Esophagus muscularis mucosa (tissue), 4 donors: ENCODE results near the gene ZNF77. TPM values are rescaled to one million over a fixed set of nuclear protein-coding genes. Genes with fewer than 3 reads are reported as not detected.

Experiments used
- DNase-seq: peaks from one replicate; pipeline ENCODE4 v3.0.0-alpha.2; 2017; ENCODE audit errors: extremely low spot score
- H3K27ac ChIP-seq, 4 donors: fragments of 200-600 bp; sonication (generic); replicated peaks in 1 of 4; 1 replicate in 3 of 4; 2 replicates in 1 of 4; pipeline ENCODE4 v1.5.1; 2016 to 2019; ENCODE audit warnings: mild to moderate bottlenecking in 1 of 4
- H3K27me3 ChIP-seq, 4 donors: fragments of 200-600 bp; sonication (generic); one replicate each; pipeline versions ENCODE4 v1.5.1 to v1.6.0; 2016 to 2019
- H3K36me3 ChIP-seq, 4 donors: fragments of 200-600 bp; sonication (generic); one replicate each; pipeline ENCODE4 v1.5.1; 2016 to 2019
- H3K4me1 ChIP-seq, 4 donors: fragments of 200-600 bp; sonication (generic); one replicate each; pipeline ENCODE4 v1.5.1; 2016 to 2019
- H3K4me3 ChIP-seq, 4 donors: fragments of 200-600 bp; sonication (generic); 1 replicate in 2 of 4; 2 replicates in 2 of 4; pipeline ENCODE4 v1.5.1; 2016 to 2019; ENCODE audit warnings: mild to moderate bottlenecking in 4 of 4, moderate library complexity in 1 of 4
- H3K9me3 ChIP-seq, 4 donors: fragments of 200-600 bp; sonication (generic); 1 replicate in 3 of 4; 2 replicates in 1 of 4; pipeline ENCODE4 v1.5.1; 2016 to 2019
- CTCF ChIP-seq, 3 experiments: fragments of 200-600 bp in 2 of 3; fragments of 450-650 bp in 1 of 3; sonication (generic) in 2 of 3; IDR thresholded peaks; one replicate each; pipeline ENCODE4 v1.5.1; 2017 to 2019; ENCODE audit warnings: antibody characterized with exemption in 3 of 3, mild to moderate bottlenecking in 2 of 3, moderate library complexity in 1 of 3
- EP300 ChIP-seq: sonication (generic); formaldehyde crosslinking; IDR thresholded peaks from one replicate; pipeline ENCODE4 v1.6.1; 2017; ENCODE audit warnings: antibody characterized with exemption
- POLR2A ChIP-seq: fragments of 450-650 bp; IDR thresholded peaks from one replicate; pipeline ENCODE4 v1.6.1; 2017; ENCODE audit warnings: antibody characterized with exemption, moderate library complexity, mild to moderate bottlenecking, low read depth
- POLR2AphosphoS5 ChIP-seq, 2 donors: sonication (generic); formaldehyde crosslinking; IDR thresholded peaks; one replicate each; pipeline ENCODE4 v1.6.1; 2017; ENCODE audit warnings: antibody characterized with exemption in 2 of 2
- WGBS: methylation state at CpG from one replicate; pipeline ENCODE4 v1.1.5; 2018; 5-methylcytosine and 5-hydroxymethylcytosine counted together
- intact Hi-C: fragments of 100-400 bp; cut with DNase I; formaldehyde crosslinking; loops from one replicate; pipeline ENCODE4 v1.15.1; 2023
- total RNA-seq, 4 donors: library from RNA; depleted of rRNA; stranded (reverse); fragments of >200 nt; gene quantifications; one replicate each; pipeline versions ENCODE4 v1.1.0 to v1.2.1, GENCODE V29; 2016

ZNF77 gene
- total RNA-seq, 4 donors from 2014 or later = 2.5 to 4.2 (median 3.0) TPM

- no peak for DNase-seq
- no peaks in the 10 kb centered on the region for H3K27me3 ChIP-seq
- no peaks in the 10 kb centered on the region for H3K9me3 ChIP-seq
- H3K4me3 ChIP-seq = no peak overlapping the region
- 90% methylated on average over 17 of the region's 17 CpGs for WGBS
- no peak for TF ChIP-seq POLR2A
- TF ChIP-seq CTCF (IDR thresholded peaks at IDR 0.05) = no peak
- H3K27ac ChIP-seq = no peak overlapping the region
- H3K4me1 ChIP-seq = peaks cover 0 to 6% (median 2%) of the 10 kb centered on the region in 4 donors
- intact Hi-C loops = no loop called here
- no peaks in the 10 kb centered on the region for H3K36me3 ChIP-seq
Measured at GRCh38 chr19:2885736-2886135, 59.0 kb downstream of the ZNF77 start.

- Histone ChIP-seq H3K27ac (no peak overlapping the region), H3K27me3 (no peaks in the 10 kb centered on the region), H3K36me3 (no peaks in the 10 kb centered on the region), H3K4me3 (no peak overlapping the region), H3K9me3 (peaks cover 0 to 6% (median 0%) of the 10 kb centered on the region in 4 donors), H3K4me1 (peaks cover 0 to 6% (median 2%) of the 10 kb centered on the region in 4 donors)
- WGBS = 84% methylated on average over 13 of the region's 14 CpGs
- DNase-seq = no peak
- no peak for TF ChIP-seq POLR2A
- no peak for TF ChIP-seq POLR2AphosphoS5 (IDR thresholded peaks at IDR 0.05)
- no peak for TF ChIP-seq EP300
- no peak for TF ChIP-seq CTCF (IDR thresholded peaks at IDR 0.05)
- intact Hi-C loops = no loop called here
Measured at GRCh38 chr19:2883686-2884439, 60.9 kb downstream of the ZNF77 start.

Other genes with a start within 250 kb of the ZNF77 start
- 10 to 100 TPM in 3 of 4 donors, 1 to 10 TPM in 1; 6.3 to 18.8 (median 13.0) TPM for gene GNG7, start 242.3 kb downstream of the ZNF77 start, total RNA-seq
- gene DIRAS1, start 223.6 kb downstream of the ZNF77 start, total RNA-seq = 10 to 100 TPM in 3 of 4 donors, 1 to 10 TPM in 1; 7.0 to 19.2 (median 14.3) TPM
- gene SLC39A3, start 205.0 kb downstream of the ZNF77 start, total RNA-seq = 10 to 100 TPM; 31.6 to 36.9 (median 33.8) TPM
- gene SGTA, start 161.7 kb downstream of the ZNF77 start, total RNA-seq = 10 to 100 TPM; 53.6 to 71.2 (median 59.2) TPM
- gene THOP1, start 159.5 kb downstream of the ZNF77 start, total RNA-seq = 10 to 100 TPM; 22.8 to 65.3 (median 42.4) TPM
- gene ZNF554, start 125.1 kb downstream of the ZNF77 start, total RNA-seq = 1 to 10 TPM; 2.9 to 7.1 (median 4.6) TPM
- gene ZNF555, start 103.5 kb downstream of the ZNF77 start, total RNA-seq = 1 to 10 TPM; 3.0 to 7.5 (median 5.3) TPM
- under 1 TPM in 1 of 4 donors, not detected in 3; 0.42 TPM for gene ZNF556, start 77.6 kb downstream of the ZNF77 start, total RNA-seq
- 1 to 10 TPM; 2.2 to 3.6 (median 2.3) TPM for gene ZNF57, start 44.0 kb downstream of the ZNF77 start, total RNA-seq
- 1 to 10 TPM in 1 of 4 donors, under 1 TPM in 2, not detected in 1; 0.75 to 1.2 (median 0.91) TPM for gene TLE6, start 32.6 kb upstream of the ZNF77 start, total RNA-seq
- 10 to 100 TPM; 34.0 to 51.2 (median 44.1) TPM for gene TLE2, start 84.3 kb upstream of the ZNF77 start, total RNA-seq
- gene TLE5, start 117.5 kb upstream of the ZNF77 start, total RNA-seq = 100 to 1,000 TPM; 657 to 947 (median 804) TPM
- 100 to 1,000 TPM in 3 of 4 donors, 10 to 100 TPM in 1; 90.5 to 169 (median 119) TPM for gene GNA11, start 149.4 kb upstream of the ZNF77 start, total RNA-seq
- gene GNA15, start 191.1 kb upstream of the ZNF77 start, total RNA-seq = 10 to 100 TPM in 1 of 4 donors, 1 to 10 TPM in 3; 4.3 to 13.8 (median 5.3) TPM
- gene S1PR4, start 233.8 kb upstream of the ZNF77 start, total RNA-seq = 1 to 10 TPM in 3 of 4 donors, under 1 TPM in 1; 0.42 to 5.5 (median 2.4) TPM
- 10 to 100 TPM; 26.2 to 33.6 (median 29.7) TPM for gene NCLN, start 241.0 kb upstream of the ZNF77 start, total RNA-seq